IMR-90 (cell line): ENCODE measurements around the gene MAK. TPM values are rescaled to one million over a fixed set of nuclear protein-coding genes. Genes with fewer than 3 reads are reported as not detected.

Experiments
- ATAC-seq: fragments of 200-7000 bp; cut with Tn5 transposase; 2 replicates; pipeline ENCODE4 v1.9.1; 2020; ENCODE audit warnings: low read depth, mild to moderate bottlenecking, moderate library complexity
- BruUV-seq: library from RNA; stranded (reverse); fragments of 400-500 nt; replicated peaks from 2 replicates; lab custom pipeline; 2021; lab: Mats Ljungman, UMichigan
- CTCF ChIA-PET: fragments of 300-600 bp; formaldehyde crosslinking; extraction: SDS; loops from one replicate; lab custom pipeline; 2021; ENCODE audit warnings: antibody characterized with exemption; lab: Yijun Ruan, JAX
- POLR2A ChIA-PET: fragments of 300-600 bp; sonication (Branson Sonifier 250); formaldehyde crosslinking; loops from one replicate; lab custom pipeline; 2022; ENCODE audit warnings: antibody characterized with exemption; ENCODE audit not compliant: unreplicated experiment; lab: Charles Lee
- DNase-seq: peaks from one replicate; pipeline ENCODE4 v3.0.0; 2013
- H2AFZ ChIP-seq: replicated peaks from 2 replicates; pipeline ENCODE3; 2013; ENCODE audit warnings: low read length, mild to moderate bottlenecking; ENCODE audit not compliant: poor library complexity
- H2AK5ac ChIP-seq: 2 replicates; pipeline ENCODE4 v1.6.1; 2013; ENCODE audit warnings: low read depth, low read length, inconsistent platforms
- H2AK9ac ChIP-seq: replicated peaks from 2 replicates; pipeline ENCODE3; 2013; ENCODE audit warnings: mild to moderate bottlenecking, low read depth, low read length, moderate library complexity; ENCODE audit not compliant: poor library complexity
- H2BK120ac ChIP-seq: 2 replicates; pipeline ENCODE4 v1.6.1; 2013; ENCODE audit warnings: low read depth, low read length, inconsistent platforms
- H2BK15ac ChIP-seq: 3 replicates; pipeline ENCODE4 v1.6.1; 2013; ENCODE audit warnings: low read depth, low read length, inconsistent platforms
- H2BK20ac ChIP-seq: 2 replicates; pipeline ENCODE4 v1.6.1; 2013; ENCODE audit warnings: low read depth, mild to moderate bottlenecking, inconsistent platforms, low read length, moderate library complexity
- H2BK5ac ChIP-seq: 2 replicates; pipeline ENCODE4 v1.6.1; 2013; ENCODE audit warnings: mild to moderate bottlenecking, low read depth, low read length, inconsistent platforms; ENCODE audit not compliant: poor library complexity, severe bottlenecking
- H3K14ac ChIP-seq: replicated peaks from 2 replicates; pipeline ENCODE4 v1.6.1; 2013; ENCODE audit warnings: low read depth, low read length, inconsistent platforms
- H3K18ac ChIP-seq: 2 replicates; pipeline ENCODE4 v1.6.1; 2013; ENCODE audit warnings: low read depth, low read length, control low read depth
- H3K23ac ChIP-seq: 2 replicates; pipeline ENCODE4 v1.6.1; 2013; ENCODE audit warnings: low read depth, low read length, inconsistent platforms
- H3K27ac ChIP-seq: 2 replicates; pipeline ENCODE4 v1.5.1; 2013; ENCODE audit warnings: mild to moderate bottlenecking, control low read depth, low read length; ENCODE audit not compliant: insufficient read depth
- H3K27me3 ChIP-seq: 2 replicates; pipeline ENCODE4 v1.6.1; 2013; ENCODE audit warnings: low read length; ENCODE audit not compliant: control insufficient read depth, insufficient read depth
- H3K36me3 ChIP-seq: 2 replicates; pipeline ENCODE4 v1.6.1; 2013; ENCODE audit warnings: low read length, mixed read lengths; ENCODE audit not compliant: control insufficient read depth, insufficient read depth
- H3K4ac ChIP-seq: 2 replicates; pipeline ENCODE4 v1.6.1; 2013; ENCODE audit warnings: low read depth, low read length, inconsistent platforms
- H3K4me1 ChIP-seq: 2 replicates; pipeline ENCODE4 v1.6.1; 2013; ENCODE audit warnings: low read length, mixed read lengths; ENCODE audit not compliant: control insufficient read depth, insufficient read depth
- H3K4me2 ChIP-seq: 2 replicates; pipeline ENCODE4 v1.6.1; 2013; ENCODE audit warnings: low read depth, mild to moderate bottlenecking, control low read depth, low read length, moderate library complexity
- H3K4me3 ChIP-seq: 2 replicates; pipeline ENCODE4 v1.5.1; 2013; ENCODE audit warnings: low read depth, mild to moderate bottlenecking, control low read depth, low read length, moderate library complexity; ENCODE audit not compliant: insufficient read depth
- H3K56ac ChIP-seq: 2 replicates; pipeline ENCODE4 v1.6.1; 2013; ENCODE audit warnings: low read length, inconsistent platforms; ENCODE audit not compliant: insufficient read depth; ENCODE audit errors: extremely low read depth
- H3K79me1 ChIP-seq, 2 experiments: 2 replicates each; pipeline ENCODE4 v1.6.1; 2013; ENCODE audit warnings: low read length in 2 of 2, inconsistent platforms in 1 of 2, low read depth in 1 of 2
- H3K9ac ChIP-seq: 2 replicates; pipeline ENCODE4 v1.6.1; 2013; ENCODE audit warnings: low read depth, low read length, control low read depth
- H3K9me1 ChIP-seq: 2 replicates; pipeline ENCODE4 v1.6.1; 2013; ENCODE audit warnings: low read length, inconsistent platforms; ENCODE audit not compliant: insufficient read depth
- H3K9me3 ChIP-seq: 2 replicates; pipeline ENCODE4 v1.6.1; 2013; ENCODE audit warnings: low read length; ENCODE audit not compliant: control insufficient read depth, insufficient read depth
- H4K20me1 ChIP-seq: 2 replicates; pipeline ENCODE4 v1.6.1; 2013; ENCODE audit warnings: low read length, inconsistent platforms; ENCODE audit not compliant: insufficient read depth
- H4K5ac ChIP-seq: 2 replicates; pipeline ENCODE4 v1.6.1; 2013; ENCODE audit warnings: mild to moderate bottlenecking, low read depth, low read length, control low read depth
- H4K8ac ChIP-seq, 2 experiments: 2 replicates each; pipeline ENCODE4 v1.6.1; 2013; ENCODE audit warnings: low read depth in 2 of 2, low read length in 2 of 2, control low read depth in 1 of 2, inconsistent platforms in 1 of 2
- H4K91ac ChIP-seq: 2 replicates; pipeline ENCODE4 v1.6.1; 2013; ENCODE audit warnings: low read depth, low read length, inconsistent platforms; ENCODE audit not compliant: insufficient read depth
- BHLHE40 ChIP-seq: fragments of 150-350 bp; IDR thresholded peaks from 2 replicates; pipeline ENCODE4 v1.6.1; 2016; ENCODE audit warnings: mild to moderate bottlenecking, low read depth, low read length
- CEBPB ChIP-seq: IDR thresholded peaks from 2 replicates; pipeline ENCODE4 v1.6.1; 2012; ENCODE audit warnings: low read depth, low read length, improper control_type of control experiment
- CHD1 ChIP-seq: IDR thresholded peaks from 2 replicates; pipeline ENCODE4 v1.6.1; 2012; ENCODE audit warnings: low read depth, low read length, improper control_type of control experiment
- CTCF ChIP-seq: conservative IDR thresholded peaks from 2 replicates; pipeline ENCODE4 v1.5.1; 2012; ENCODE audit warnings: mild to moderate bottlenecking, low read depth, low read length, improper control_type of control experiment
- FOS ChIP-seq: fragments of 150-350 bp; IDR thresholded peaks from 2 replicates; pipeline ENCODE4 v1.6.1; 2016; ENCODE audit warnings: low read depth, low read length
- MAZ ChIP-seq: IDR thresholded peaks from 2 replicates; pipeline ENCODE4 v1.6.1; 2012; ENCODE audit warnings: low read depth, mild to moderate bottlenecking, low read length, improper control_type of control experiment, moderate library complexity, borderline replicate concordance
- MXI1 ChIP-seq: IDR thresholded peaks from 2 replicates; pipeline ENCODE4 v1.6.1; 2012; ENCODE audit warnings: low read depth, mild to moderate bottlenecking, low read length, moderate library complexity, borderline replicate concordance
- NFE2L2 ChIP-seq: fragments of 150-350 bp; IDR thresholded peaks from 2 replicates; pipeline ENCODE4 v1.6.1; 2016; ENCODE audit warnings: low read depth, mild to moderate bottlenecking, low read length
- RCOR1 ChIP-seq: IDR thresholded peaks from 2 replicates; pipeline ENCODE4 v1.6.1; 2012; ENCODE audit warnings: mild to moderate bottlenecking, low read length, improper control_type of control experiment; ENCODE audit not compliant: insufficient replicate concordance
- USF2 ChIP-seq: fragments of 150-350 bp; IDR thresholded peaks from 2 replicates; pipeline ENCODE4 v1.6.1; 2017; ENCODE audit warnings: mild to moderate bottlenecking, antibody characterized with exemption, low read length, low read depth
- WGBS, 2 experiments: methylation state at CpG; one replicate each; pipeline versions ENCODE4 v1.1.5 to v1.1.7; 2013; ENCODE audit warnings: missing lambda C conversion rate in 2 of 2; ENCODE audit not compliant: insufficient read length in 1 of 2; ENCODE audit errors: extremely low coverage in 2 of 2; 5-methylcytosine and 5-hydroxymethylcytosine counted together
- dilution Hi-C: fragments of 300-500 bp; cut with HindIII; formaldehyde crosslinking; loops from one replicate; pipeline ENCODE4 v1.14.3; 2018; ENCODE audit warnings: low sequenced_read_pairs; ENCODE audit not compliant: unreplicated experiment
- in situ Hi-C: fragments of 300-500 bp; cut with MboI; formaldehyde crosslinking; loops from 3 replicates; pipeline ENCODE4 v1.14.3; 2019; ENCODE audit warnings: low sequenced_read_pairs, inconsistent platforms, mixed read lengths
- intact Hi-C: fragments of 100-400 bp; cut with micrococcal nuclease; formaldehyde crosslinking; loops from 2 replicates; pipeline ENCODE4 v1.10.0; 2022
- polyA plus RNA-seq, 3 experiments: library from polyadenylated mRNA; depleted of rRNA; stranded (reverse); fragments of >200 nt; gene quantifications; 2 replicates each; pipeline ENCODE4 v1.2.3, GENCODE V29; 2012; ENCODE audit warnings: low replicate concordance in 1 of 3
- total RNA-seq: library from RNA; depleted of rRNA; stranded (reverse); fragments of >200 nt; gene quantifications from 2 replicates; pipeline ENCODE4 v1.2.3, GENCODE V29; 2012

The MAK gene
- total and polyA plus RNA-seq, 2 of the 4 experiments (the other 2 are of a cell fraction), result not detected

GRCh38 chr6:10763006-10763405 is 75.3 kb downstream of the MAK start:
- WGBS, 2 experiments, result 0% methylated on average over 1 of the region's 2 CpGs; no CpG with 5 or more reads in 1 of the 2 experiments
- Histone ChIP-seq H3K9ac (no peak overlapping the region), H3K9me3 (no peaks in the 10 kb centered on the region), H2AK5ac (no peak overlapping the region), H2AFZ (no peak overlapping the region), H4K5ac (no peak overlapping the region), H2BK20ac (no peak overlapping the region), H3K4ac (no peak overlapping the region), H2AK9ac (no peak overlapping the region), H2BK15ac (no peak overlapping the region), H3K36me3 (peaks cover 2% of the 10 kb centered on the region), H3K56ac (no peak overlapping the region), H3K9me1 (peaks cover 3% of the 10 kb centered on the region; the same call in 1 of the 2 replicates), H3K14ac (no peak overlapping the region), H3K4me1 (peaks cover 2% of the 10 kb centered on the region), H3K4me3 (no peak overlapping the region), H3K18ac (no peak overlapping the region), H3K27me3 (no peaks in the 10 kb centered on the region), H3K4me2 (no peak overlapping the region), H4K8ac (no peak overlapping the region), H4K20me1 (no peaks in the 10 kb centered on the region), H3K23ac (no peak overlapping the region), H2BK120ac (no peak overlapping the region), H3K27ac (no peak overlapping the region), H3K79me1 (peaks cover 10 to 24% of the 10 kb centered on the region in 2 experiments), H4K91ac (no peak overlapping the region), H2BK5ac (no peak overlapping the region)
- CTCF ChIA-PET, result no interaction called here
- POLR2A ChIA-PET, result no interaction called here
- ATAC-seq, result peak; percentile 80
- in situ Hi-C loops, result no loop called here
- dilution Hi-C loops, result no loop called here
- TF ChIP-seq BHLHE40 (peak; percentile 52; the same call in 1 of the 2 replicates), MXI1 (no peak), FOS (peak; percentile 39; the same call in 1 of the 2 replicates), RCOR1 (peak; percentile 84), CEBPB (peak; percentile 26; the same call in 1 of the 2 replicates), CHD1 (no peak), MAZ (no peak), CTCF (no peak), NFE2L2 (peak; percentile 40; the same call in 1 of the 2 replicates), USF2 (no peak)
- peak; percentile 82 for DNase-seq
- BruUV-seq, result no TSS peak
- intact Hi-C loops, result loop anchor here (5.0 kb wide), 1 partner anchor 71 kb away; the partner anchor contains the start of genes C6orf52 and PAK1IP1
